PC-3 (cell line): ENCODE measurements around the gene PCDHA12.
"Not testable (repeated sequence)": the region's sequence is repeated elsewhere in the genome, so short reads cannot be mapped to it uniquely, and the experiment has no call there.

Experiments used
- EZH2 ChIP-seq: fragments of 300-600 bp; sonication (generic); IDR thresholded peaks from one replicate; pipeline ENCODE4 v1.6.1; 2017; ENCODE audit warnings: antibody characterized with exemption, mild to moderate bottlenecking, low read length; ENCODE audit not compliant: unreplicated experiment
- TF ChIP-seq, protein P1 (sequence below): fragments of 300-600 bp; sonication (generic); conservative IDR thresholded peaks from 2 replicates; pipeline ENCODE4 v1.5.1; 2017; ENCODE audit warnings: antibody characterized with exemption, low read depth, mild to moderate bottlenecking, low read length

DNA sequence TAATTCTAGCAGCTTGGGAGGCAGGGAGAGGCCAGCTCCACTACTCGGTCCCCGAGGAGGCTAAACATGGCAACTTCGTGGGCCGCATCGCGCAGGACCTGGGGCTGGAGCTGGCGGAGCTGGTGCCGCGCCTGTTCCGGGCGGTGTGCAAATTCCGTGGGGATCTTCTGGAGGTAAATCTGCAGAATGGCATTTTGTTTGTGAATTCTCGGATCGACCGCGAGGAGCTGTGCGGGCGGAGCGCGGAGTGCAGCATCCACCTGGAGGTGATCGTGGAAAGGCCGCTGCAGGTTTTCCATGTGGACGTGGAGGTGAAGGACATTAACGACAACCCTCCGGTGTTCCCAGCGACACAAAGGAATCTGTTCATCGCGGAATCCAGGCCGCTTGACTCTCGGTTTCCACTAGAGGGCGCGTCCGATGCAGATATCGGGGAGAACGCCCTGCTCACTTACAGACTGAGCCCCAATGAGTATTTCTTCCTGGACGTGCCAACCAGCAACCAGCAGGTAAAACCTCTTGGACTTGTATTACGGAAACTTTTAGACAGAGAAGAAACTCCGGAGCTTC lies 40.6 kb upstream of the PCDHA12 start:
- TF ChIP-seq, protein P1, sequence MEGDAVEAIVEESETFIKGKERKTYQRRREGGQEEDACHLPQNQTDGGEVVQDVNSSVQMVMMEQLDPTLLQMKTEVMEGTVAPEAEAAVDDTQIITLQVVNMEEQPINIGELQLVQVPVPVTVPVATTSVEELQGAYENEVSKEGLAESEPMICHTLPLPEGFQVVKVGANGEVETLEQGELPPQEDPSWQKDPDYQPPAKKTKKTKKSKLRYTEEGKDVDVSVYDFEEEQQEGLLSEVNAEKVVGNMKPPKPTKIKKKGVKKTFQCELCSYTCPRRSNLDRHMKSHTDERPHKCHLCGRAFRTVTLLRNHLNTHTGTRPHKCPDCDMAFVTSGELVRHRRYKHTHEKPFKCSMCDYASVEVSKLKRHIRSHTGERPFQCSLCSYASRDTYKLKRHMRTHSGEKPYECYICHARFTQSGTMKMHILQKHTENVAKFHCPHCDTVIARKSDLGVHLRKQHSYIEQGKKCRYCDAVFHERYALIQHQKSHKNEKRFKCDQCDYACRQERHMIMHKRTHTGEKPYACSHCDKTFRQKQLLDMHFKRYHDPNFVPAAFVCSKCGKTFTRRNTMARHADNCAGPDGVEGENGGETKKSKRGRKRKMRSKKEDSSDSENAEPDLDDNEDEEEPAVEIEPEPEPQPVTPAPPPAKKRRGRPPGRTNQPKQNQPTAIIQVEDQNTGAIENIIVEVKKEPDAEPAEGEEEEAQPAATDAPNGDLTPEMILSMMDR, result not testable (repeated sequence)
- TF ChIP-seq EZH2, result not testable (repeated sequence)
